Panc1 (cell line): ENCODE measurements around the gene TTLL11.

Experiments used
- CTCF ChIP-seq: fragments of 450-650 bp; IDR thresholded peaks from 2 replicates; pipeline ENCODE4 v1.5.1; 2017; ENCODE audit warnings: mild to moderate bottlenecking
- POLR2AphosphoS5 ChIP-seq: IDR thresholded peaks from 2 replicates; pipeline ENCODE4 v1.6.1; 2012; ENCODE audit warnings: mild to moderate bottlenecking, low read depth, low read length, moderate library complexity
- REST ChIP-seq, 2 experiments: IDR thresholded peaks; 2 replicates each; pipeline ENCODE4 v1.6.1; 2011 to 2012; ENCODE audit warnings: low read depth in 2 of 2, control low read depth in 1 of 2, low read length in 1 of 2, mild to moderate bottlenecking in 1 of 2, moderate library complexity in 1 of 2; ENCODE audit not compliant: insufficient read depth in 1 of 2

- TF ChIP-seq CTCF, result no peak
- TF ChIP-seq POLR2AphosphoS5, result no peak
- TF ChIP-seq REST (IDR thresholded peaks at IDR 0.05; ENCODE audit: insufficient read depth in 1 of 2, low read depth in 2 of 2, low read length in 1 of 2), result no peak
Measured at GRCh38 chr9:121900163-121900562, 192.9 kb downstream of the TTLL11 start.
